Measurements from ENCODE around the gene BLTP3A. TPM values are rescaled to one million over a fixed set of nuclear protein-coding genes. Genes with fewer than 3 reads are reported as not detected.

Gene BLTP3A
- total and polyA plus RNA-seq, 2 of the 8 experiments (the other 6 are each of a cell fraction or from before 2014, with no cell fraction given): 8.5 to 17.2 TPM

DNA sequence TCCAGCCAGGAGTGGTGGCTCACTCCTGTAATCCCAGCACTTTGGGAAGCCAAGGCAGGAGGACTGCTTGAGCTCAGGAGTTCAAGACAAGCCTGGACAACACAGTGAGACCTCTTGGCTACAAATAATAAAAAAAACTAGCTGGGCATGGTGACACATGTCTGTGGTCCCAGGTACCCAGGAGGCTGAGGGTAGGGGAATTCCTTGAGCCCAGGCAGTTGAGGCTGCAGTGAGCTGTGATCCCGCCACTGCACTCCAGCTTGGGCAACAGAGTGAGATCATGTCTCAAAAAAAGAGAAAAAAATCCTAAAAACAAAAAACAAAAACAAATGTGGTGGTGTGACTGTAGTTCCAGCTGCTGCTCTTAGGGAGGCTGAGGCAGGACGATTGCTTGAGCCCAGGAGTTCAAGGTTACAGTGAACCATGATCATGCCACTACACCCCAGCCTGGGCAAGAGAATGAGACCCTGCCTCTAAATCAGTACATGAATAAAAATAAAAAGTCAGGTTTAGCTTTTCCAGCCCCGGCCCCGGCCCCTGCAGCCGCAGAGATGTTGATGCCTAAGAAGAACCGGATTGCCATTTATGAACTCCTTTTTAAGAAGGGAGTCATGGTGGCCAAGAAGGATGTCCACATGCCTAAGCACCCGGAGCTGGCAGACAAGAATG, 48.1 kb upstream of the BLTP3A start:
- 88% methylated on average over 7 of the region's 7 CpGs; no CpG with 5 or more reads in 1 of the 2 experiments for WGBS, 2 experiments (ENCODE audit: extremely low coverage in 1 of 2, insufficient coverage in 1 of 2, insufficient read length in 1 of 2, insufficient replicate concordance in 2 of 2, low coverage in 1 of 2, low lambda C conversion rate in 2 of 2, missing lambda C conversion rate in 1 of 2)
- no peak overlapping the region for H4K5ac ChIP-seq (ENCODE audit: insufficient read length, low read depth, low read length)
- no peak overlapping the region for H3K18ac ChIP-seq (ENCODE audit: extremely low read depth, low read length)
- no peak overlapping the region for H4K8ac ChIP-seq (ENCODE audit: extremely low read depth, insufficient read depth, low read length)
- no peak overlapping the region for H3K14ac ChIP-seq (ENCODE audit: insufficient read length)
- H3K79me1 ChIP-seq (ENCODE audit: low read depth, low read length): no peaks in the 10 kb centered on the region
- H4K20me1 ChIP-seq (replicated peaks in 1 of 2; ENCODE audit: control insufficient read depth in 1 of 2, insufficient read depth in 2 of 2, low read length in 2 of 2): no peaks in the 10 kb centered on the region
- no peak overlapping the region for H3K9ac ChIP-seq (replicated peaks in 1 of 4; ENCODE audit: extremely low read depth in 1 of 4, low read depth in 3 of 4, low read length in 3 of 4)
- H3K23ac ChIP-seq (ENCODE audit: insufficient read length): no peak overlapping the region
- no peak overlapping the region for H2BK15ac ChIP-seq (ENCODE audit: low read length)
- H4K91ac ChIP-seq (replicated peaks; ENCODE audit: insufficient read length, low read length): no peak overlapping the region
- H3K4me2 ChIP-seq (ENCODE audit: insufficient read depth in 1 of 2, low read depth in 2 of 2, low read length in 2 of 2): no peak overlapping the region
- no peak overlapping the region for H3K4me3 ChIP-seq (ENCODE audit: extremely low read depth in 1 of 4, insufficient read depth in 2 of 4, low read depth in 3 of 4, low read length in 4 of 4)
- H2AK5ac ChIP-seq (ENCODE audit: low read depth, low read length): no peak overlapping the region
- no peak for DNase-seq (ENCODE audit: low read depth in 1 of 2, low spot score in 2 of 2)
- H2BK20ac ChIP-seq (ENCODE audit: low read length): no peak overlapping the region
- no peak for FAIRE-seq
- H3K23me2 ChIP-seq (ENCODE audit: low read depth, low read length): no peaks in the 10 kb centered on the region
- no peaks in the 10 kb centered on the region for H3K9me3 ChIP-seq (ENCODE audit: insufficient read depth in 2 of 2, low read depth in 1 of 2, low read length in 1 of 2)
- no peak overlapping the region for H3K27ac ChIP-seq (ENCODE audit: low read depth, low read length)
- no peak overlapping the region for H3K56ac ChIP-seq (replicated peaks; ENCODE audit: insufficient read length, low read depth, low read length)
- peaks cover 0 to 1% (median 0%) of the 10 kb centered on the region in 4 experiments; a peak in 1 of 7 replicates for H3K27me3 ChIP-seq (replicated peaks in 1 of 4; ENCODE audit: control insufficient read depth in 3 of 4, extremely low read depth in 1 of 4, insufficient read depth in 3 of 4, low read length in 3 of 4)
- H2BK5ac ChIP-seq (ENCODE audit: low read depth, low read length): no peak overlapping the region
- H3K36me3 ChIP-seq (ENCODE audit: control insufficient read depth in 2 of 4, insufficient read depth in 4 of 4, low read length in 3 of 4): no peaks in the 10 kb centered on the region
- H3K4me1 ChIP-seq (replicated peaks in 1 of 4; ENCODE audit: control insufficient read depth in 3 of 4, insufficient read depth in 4 of 4, low read length in 3 of 4): no peaks in the 10 kb centered on the region
- ChIA-PET POLR2A (ENCODE audit: partially characterized antibody) (interaction anchor here (0.8 to 3.0 kb wide), 3 partner anchors 13 to 316 kb away, joined by 3 to 8 read pairs (median 3); partner anchors contain the start of gene SNRPC), CTCF (ENCODE audit: partially characterized antibody) (interaction anchor here (0.6 kb wide), 1 partner anchor 136 kb away, joined by 4 read pairs; no protein-coding TSS in a partner anchor)
- no peaks in the 10 kb centered on the region for H3K79me2 ChIP-seq (ENCODE audit: control insufficient read depth in 1 of 2, insufficient read depth in 2 of 2, low read length in 2 of 2)
- no peak overlapping the region for H2BK12ac ChIP-seq (ENCODE audit: low read depth, low read length)
- H2AFZ ChIP-seq (ENCODE audit: low read length): no peak overlapping the region
- no peak overlapping the region for H2BK120ac ChIP-seq (replicated peaks; ENCODE audit: low read depth, low read length)
- no peak overlapping the region for H3K4ac ChIP-seq (replicated peaks; ENCODE audit: insufficient read length, low read depth, low read length)
- no peak for TF ChIP-seq TCF12 (IDR thresholded peaks at IDR 0.05; ENCODE audit: low read depth, low read length)
- TF ChIP-seq TEAD4 (IDR thresholded peaks at IDR 0.05; ENCODE audit: low read depth, low read length): no peak
- TF ChIP-seq CBX5 (IDR thresholded peaks at IDR 0.05; ENCODE audit: low read depth, low read length): no peak
- TF ChIP-seq RXRA (IDR thresholded peaks at IDR 0.05; ENCODE audit: insufficient read depth, low read depth, low read length): no peak
- TF ChIP-seq SIN3A (conservative IDR thresholded peaks at IDR 0.05 in 1 of 2, IDR thresholded peaks at IDR 0.05 in 1 of 2; ENCODE audit: low read depth in 1 of 2, low read length in 2 of 2): no peak
- no peak for TF ChIP-seq SIRT6 (IDR thresholded peaks at IDR 0.05; ENCODE audit: low read length)
- no peak for TF ChIP-seq HDAC2 (IDR thresholded peaks at IDR 0.05; ENCODE audit: borderline replicate concordance in 1 of 2, low read depth in 2 of 2, low read length in 2 of 2)
- TF ChIP-seq EGR1 (IDR thresholded peaks at IDR 0.05; ENCODE audit: borderline replicate concordance, low read depth, low read length): no peak

Data from H1 (cell line).